ENCODE measurements around the gene SV2C. TPM values are rescaled to one million over a fixed set of nuclear protein-coding genes. Genes with fewer than 3 reads are reported as not detected.

SV2C gene
- total and polyA plus RNA-seq, 2 donors (not counting 1 experiment from before 2014, with no cell fraction given): not detected

DNA sequence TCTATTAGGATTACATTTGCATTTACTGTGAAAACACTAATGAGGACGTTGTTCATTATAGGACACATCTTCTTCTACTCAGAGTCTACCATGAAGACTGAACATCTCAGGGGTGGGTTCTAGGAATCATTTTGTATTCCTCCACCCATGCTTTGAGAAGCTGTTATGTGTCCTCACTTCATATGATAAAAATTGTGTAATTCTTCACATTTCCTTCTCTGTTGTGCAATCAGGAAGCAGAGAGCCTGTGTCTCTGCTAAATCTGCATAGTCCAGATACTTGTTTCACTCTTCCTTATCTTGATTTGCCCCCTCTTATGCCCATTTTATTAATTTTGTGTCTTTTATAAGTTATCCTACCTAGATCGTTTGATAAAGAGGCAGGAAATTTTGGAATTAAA lies 222.1 kb downstream of the SV2C start:
- intact Hi-C loops (cut with micrococcal nuclease): no loop called here
- H3K9me3 ChIP-seq (ENCODE audit: control extremely low read depth in 1 of 3, control insufficient read depth in 2 of 3, insufficient read depth in 1 of 3, low read length in 2 of 3): no peaks in the 10 kb centered on the region
- Mint-ChIP-seq H3K27me3 (peaks cover 24% of the 10 kb centered on the region), H3K27ac (no peak overlapping the region), H3K4me3 (no peak overlapping the region), H3K9me3 (ENCODE audit: insufficient read depth) (no peaks in the 10 kb centered on the region), H3K4me1 (peaks cover 7% of the 10 kb centered on the region)
- H3K79me2 ChIP-seq (ENCODE audit: control insufficient read depth, insufficient read depth, low read length): no peaks in the 10 kb centered on the region
- H3K9ac ChIP-seq (ENCODE audit: low read length): no peak overlapping the region
- ATAC-seq (ENCODE audit: low read depth): no peak
- H4K20me1 ChIP-seq (ENCODE audit: control insufficient read depth, insufficient read depth, low read length, poor library complexity, severe bottlenecking): no peaks in the 10 kb centered on the region
- CTCF ChIA-PET: no interaction called here
- no peaks in the 10 kb centered on the region for H3K4me1 ChIP-seq (ENCODE audit: control insufficient read depth in 2 of 2, insufficient read depth in 2 of 2, low read length in 2 of 2)
- no peak for DNase-seq
- POLR2A ChIA-PET: no interaction called here
- H3K36me3 ChIP-seq (replicated peaks in 1 of 2; ENCODE audit: control extremely low read depth in 1 of 2, control insufficient read depth in 1 of 2, extremely low read depth in 1 of 2, insufficient read depth in 2 of 2, low read length in 1 of 2): no peaks in the 10 kb centered on the region
- no peak overlapping the region for H3K4me2 ChIP-seq (replicated peaks; ENCODE audit: low read depth, low read length, poor library complexity, severe bottlenecking)
- H3K4me3 ChIP-seq (ENCODE audit: control extremely low read depth in 1 of 5, extremely low read depth in 1 of 5, insufficient read depth in 1 of 5, low read depth in 2 of 5, low read length in 4 of 5): no peak overlapping the region
- TF ChIP-seq, protein P1, sequence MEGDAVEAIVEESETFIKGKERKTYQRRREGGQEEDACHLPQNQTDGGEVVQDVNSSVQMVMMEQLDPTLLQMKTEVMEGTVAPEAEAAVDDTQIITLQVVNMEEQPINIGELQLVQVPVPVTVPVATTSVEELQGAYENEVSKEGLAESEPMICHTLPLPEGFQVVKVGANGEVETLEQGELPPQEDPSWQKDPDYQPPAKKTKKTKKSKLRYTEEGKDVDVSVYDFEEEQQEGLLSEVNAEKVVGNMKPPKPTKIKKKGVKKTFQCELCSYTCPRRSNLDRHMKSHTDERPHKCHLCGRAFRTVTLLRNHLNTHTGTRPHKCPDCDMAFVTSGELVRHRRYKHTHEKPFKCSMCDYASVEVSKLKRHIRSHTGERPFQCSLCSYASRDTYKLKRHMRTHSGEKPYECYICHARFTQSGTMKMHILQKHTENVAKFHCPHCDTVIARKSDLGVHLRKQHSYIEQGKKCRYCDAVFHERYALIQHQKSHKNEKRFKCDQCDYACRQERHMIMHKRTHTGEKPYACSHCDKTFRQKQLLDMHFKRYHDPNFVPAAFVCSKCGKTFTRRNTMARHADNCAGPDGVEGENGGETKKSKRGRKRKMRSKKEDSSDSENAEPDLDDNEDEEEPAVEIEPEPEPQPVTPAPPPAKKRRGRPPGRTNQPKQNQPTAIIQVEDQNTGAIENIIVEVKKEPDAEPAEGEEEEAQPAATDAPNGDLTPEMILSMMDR (IDR thresholded peaks at IDR 0.05): no peak
- no peak for TF ChIP-seq EZH2 (IDR thresholded peaks at IDR 0.05; ENCODE audit: borderline replicate concordance, insufficient read depth, low read depth, low read length, poor library complexity, severe bottlenecking)
- H2AFZ ChIP-seq (ENCODE audit: insufficient read depth, low read depth, low read length, poor library complexity, severe bottlenecking): no peak overlapping the region
- no peak overlapping the region for H3K27ac ChIP-seq (ENCODE audit: low read length in 2 of 2)
- no peaks in the 10 kb centered on the region for H3K27me3 ChIP-seq (replicated peaks in 1 of 4; ENCODE audit: control extremely low read depth in 1 of 4, control insufficient read depth in 3 of 4, insufficient read depth in 4 of 4, low read length in 3 of 4)
- WGBS (ENCODE audit: insufficient coverage): no CpG with 5 or more reads among the region's 2 CpGs

DNA sequence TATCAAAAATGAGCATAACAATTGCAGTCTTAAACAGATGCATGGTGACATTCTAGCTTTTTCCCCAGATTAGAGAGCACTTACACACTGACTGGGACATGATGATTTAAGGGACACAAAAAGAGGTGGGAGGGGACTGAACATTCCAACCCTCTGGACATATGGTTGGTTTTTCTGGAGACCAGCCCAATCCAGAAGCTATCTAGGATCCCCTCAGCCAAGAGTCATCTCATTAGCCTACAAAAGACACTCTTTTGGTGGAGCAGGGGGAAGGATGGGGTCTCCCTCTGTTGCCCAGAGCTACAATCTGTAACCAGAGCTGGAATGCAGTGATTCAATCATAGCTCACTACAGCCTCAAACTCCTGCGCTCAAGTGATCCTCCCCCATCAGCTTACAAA lies 222.6 kb downstream of the SV2C start:
- Histone ChIP-seq H3K9me3 (ENCODE audit: control extremely low read depth in 1 of 3, control insufficient read depth in 2 of 3, insufficient read depth in 1 of 3, low read length in 2 of 3) (no peaks in the 10 kb centered on the region), H3K4me3 (ENCODE audit: control extremely low read depth in 1 of 5, extremely low read depth in 1 of 5, insufficient read depth in 1 of 5, low read depth in 2 of 5, low read length in 4 of 5) (no peak overlapping the region), H4K20me1 (ENCODE audit: control insufficient read depth, insufficient read depth, low read length, poor library complexity, severe bottlenecking) (no peaks in the 10 kb centered on the region), H3K9ac (ENCODE audit: low read length) (no peak overlapping the region), H3K4me1 (ENCODE audit: control insufficient read depth in 2 of 2, insufficient read depth in 2 of 2, low read length in 2 of 2) (no peaks in the 10 kb centered on the region), H3K27me3 (replicated peaks in 1 of 4; ENCODE audit: control extremely low read depth in 1 of 4, control insufficient read depth in 3 of 4, insufficient read depth in 4 of 4, low read length in 3 of 4) (no peaks in the 10 kb centered on the region), H3K79me2 (ENCODE audit: control insufficient read depth, insufficient read depth, low read length) (no peaks in the 10 kb centered on the region), H3K4me2 (replicated peaks; ENCODE audit: low read depth, low read length, poor library complexity, severe bottlenecking) (no peak overlapping the region), H3K36me3 (replicated peaks in 1 of 2; ENCODE audit: control extremely low read depth in 1 of 2, control insufficient read depth in 1 of 2, extremely low read depth in 1 of 2, insufficient read depth in 2 of 2, low read length in 1 of 2) (no peaks in the 10 kb centered on the region), H3K27ac (ENCODE audit: low read length in 2 of 2) (no peak overlapping the region), H2AFZ (ENCODE audit: insufficient read depth, low read depth, low read length, poor library complexity, severe bottlenecking) (no peak overlapping the region)
- ATAC-seq (ENCODE audit: low read depth) (no peak), DNase-seq (no peak)
- peaks cover 27% of the 10 kb centered on the region for H3K27me3 Mint-ChIP-seq
- TF ChIP-seq, protein P1 (IDR thresholded peaks at IDR 0.05): no peak
- no peak for TF ChIP-seq EZH2 (IDR thresholded peaks at IDR 0.05; ENCODE audit: borderline replicate concordance, insufficient read depth, low read depth, low read length, poor library complexity, severe bottlenecking)
- ChIA-PET CTCF (no interaction called here), POLR2A (interaction anchor here (0.5 kb wide), 1 partner anchor 1074 kb away, joined by 5 read pairs; no protein-coding TSS in a partner anchor)
- H3K4me3 Mint-ChIP-seq: no peak overlapping the region
- no peaks in the 10 kb centered on the region for H3K9me3 Mint-ChIP-seq (ENCODE audit: insufficient read depth)
- WGBS (ENCODE audit: insufficient coverage): no CpG with 5 or more reads among the region's 1 CpG
- intact Hi-C loops (cut with micrococcal nuclease): no loop called here
- H3K27ac Mint-ChIP-seq: no peak overlapping the region
- H3K4me1 Mint-ChIP-seq: peaks cover 7% of the 10 kb centered on the region
